Measurements from ENCODE around the gene ERG28. TPM values are rescaled to one million over a fixed set of nuclear protein-coding genes. Genes with fewer than 3 reads are reported as not detected.

The ERG28 gene
- total and polyA plus RNA-seq, 2 of the 13 experiments (the other 11 are each of a cell fraction or from before 2014, with no cell fraction given) = 27.3 to 32.3 TPM

GRCh38 chr14:75648066-75648838 lies 12.4 kb downstream of the ERG28 start (continued):
- TF ChIP-seq THYN1 (CRISPR knock-in tag; IDR thresholded peaks at IDR 0.05; ENCODE audit: borderline replicate concordance, low read depth) (no peak), JUND (CRISPR knock-in tag; IDR thresholded peaks at IDR 0.05) (peak; percentile 90), RFXANK (CRISPR knock-in tag; IDR thresholded peaks at IDR 0.05) (0 out of 2 replicates have a peak, but pooled peaks have one; percentile 63), ZNF619 (CRISPR knock-in tag; IDR thresholded peaks at IDR 0.05) (no peak), AGO1 (IDR thresholded peaks at IDR 0.05; ENCODE audit: low read depth, low read length, poor library complexity, severe bottlenecking) (no peak), FOXK2 (IDR thresholded peaks at IDR 0.05) (peak; percentile 90), SP2 (CRISPR knock-in tag; IDR thresholded peaks at IDR 0.05) (no peak; the same call in 1 of the 2 replicates), ZBTB10 (CRISPR knock-in tag; IDR thresholded peaks at IDR 0.05; ENCODE audit: borderline replicate concordance) (no peak), HNRNPK (IDR thresholded peaks at IDR 0.05; ENCODE audit: low read depth, low read length, poor library complexity, severe bottlenecking) (no peak), HNRNPL (IDR thresholded peaks at IDR 0.05; ENCODE audit: low read depth, low read length) (no peak), ZNF644 (CRISPR knock-in tag; IDR thresholded peaks at IDR 0.05; ENCODE audit: low read depth) (peak; percentile 98), HNF1B (CRISPR knock-in tag; IDR thresholded peaks at IDR 0.05) (peak; percentile 94), MAF1 (CRISPR knock-in tag; IDR thresholded peaks at IDR 0.05; ENCODE audit: borderline replicate concordance) (no peak), ZNF263 (CRISPR knock-in tag; IDR thresholded peaks at IDR 0.05) (peak; percentile 69), ZFYVE20 (CRISPR knock-in tag; IDR thresholded peaks at IDR 0.05; ENCODE audit: borderline replicate concordance, low read depth) (no peak), ZXDC (CRISPR knock-in tag; IDR thresholded peaks at IDR 0.05) (no peak), XBP1 (CRISPR knock-in tag; IDR thresholded peaks at IDR 0.05) (no peak), SRY (CRISPR knock-in tag; IDR thresholded peaks at IDR 0.05) (peak; percentile 35; the same call in 1 of the 2 replicates), RNF2 (conservative IDR thresholded peaks at IDR 0.05; ENCODE audit: low read depth) (0 out of 2 replicates have a peak, but pooled peaks have one; percentile 23), BRCA1 (CRISPR knock-in tag; IDR thresholded peaks at IDR 0.05) (0 out of 2 replicates have a peak, but pooled peaks have one; percentile 41), ZNF564 (CRISPR knock-in tag; IDR thresholded peaks at IDR 0.05) (peak; percentile 59; the same call in 1 of the 2 replicates)

All from HepG2 (cell line).